Esophagus muscularis mucosa (tissue), 4 donors: Measurements from ENCODE around the gene OR13C2. TPM values are rescaled to one million over a fixed set of nuclear protein-coding genes. Genes with fewer than 3 reads are reported as not detected.

ENCODE experiments used
- DNase-seq: peaks from one replicate; pipeline ENCODE4 v3.0.0-alpha.2; 2017; ENCODE audit errors: extremely low spot score
- H3K27ac ChIP-seq, 4 donors: fragments of 200-600 bp; sonication (generic); replicated peaks in 1 of 4; 1 replicate in 3 of 4; 2 replicates in 1 of 4; pipeline ENCODE4 v1.5.1; 2016 to 2019; ENCODE audit warnings: mild to moderate bottlenecking in 1 of 4
- H3K27me3 ChIP-seq, 4 donors: fragments of 200-600 bp; sonication (generic); one replicate each; pipeline versions ENCODE4 v1.5.1 to v1.6.0; 2016 to 2019
- H3K36me3 ChIP-seq, 4 donors: fragments of 200-600 bp; sonication (generic); one replicate each; pipeline ENCODE4 v1.5.1; 2016 to 2019
- H3K4me1 ChIP-seq, 4 donors: fragments of 200-600 bp; sonication (generic); one replicate each; pipeline ENCODE4 v1.5.1; 2016 to 2019
- H3K4me3 ChIP-seq, 4 donors: fragments of 200-600 bp; sonication (generic); 1 replicate in 2 of 4; 2 replicates in 2 of 4; pipeline ENCODE4 v1.5.1; 2016 to 2019; ENCODE audit warnings: mild to moderate bottlenecking in 4 of 4, moderate library complexity in 1 of 4
- H3K9me3 ChIP-seq, 4 donors: fragments of 200-600 bp; sonication (generic); 1 replicate in 3 of 4; 2 replicates in 1 of 4; pipeline ENCODE4 v1.5.1; 2016 to 2019
- EP300 ChIP-seq: sonication (generic); formaldehyde crosslinking; IDR thresholded peaks from one replicate; pipeline ENCODE4 v1.6.1; 2017; ENCODE audit warnings: antibody characterized with exemption
- POLR2A ChIP-seq: fragments of 450-650 bp; IDR thresholded peaks from one replicate; pipeline ENCODE4 v1.6.1; 2017; ENCODE audit warnings: antibody characterized with exemption, moderate library complexity, mild to moderate bottlenecking, low read depth
- POLR2AphosphoS5 ChIP-seq, 2 donors: sonication (generic); formaldehyde crosslinking; IDR thresholded peaks; one replicate each; pipeline ENCODE4 v1.6.1; 2017; ENCODE audit warnings: antibody characterized with exemption in 2 of 2
- WGBS: methylation state at CpG from one replicate; pipeline ENCODE4 v1.1.5; 2018; 5-methylcytosine and 5-hydroxymethylcytosine counted together
- intact Hi-C: fragments of 100-400 bp; cut with DNase I; formaldehyde crosslinking; loops from one replicate; pipeline ENCODE4 v1.15.1; 2023
- total RNA-seq, 4 donors: library from RNA; depleted of rRNA; stranded (reverse); fragments of >200 nt; gene quantifications; one replicate each; pipeline versions ENCODE4 v1.1.0 to v1.2.1, GENCODE V29; 2016
- TF ChIP-seq, protein P1 (sequence below), 3 experiments: fragments of 200-600 bp in 2 of 3; fragments of 450-650 bp in 1 of 3; sonication (generic) in 2 of 3; IDR thresholded peaks; one replicate each; pipeline ENCODE4 v1.5.1; 2017 to 2019; ENCODE audit warnings: antibody characterized with exemption in 3 of 3, mild to moderate bottlenecking in 2 of 3, moderate library complexity in 1 of 3

The OR13C2 gene
- total RNA-seq, 4 donors from 2014 or later = 0.34 TPM; not detected in 3

GRCh38 chr9:104589626-104590025 lies 15.8 kb downstream of the OR13C2 start:
- intact Hi-C loops = no loop called here
- no peak for DNase-seq
- Histone ChIP-seq H3K4me1 (no peaks in the 10 kb centered on the region), H3K27me3 (no peaks in the 10 kb centered on the region), H3K27ac (no peak overlapping the region), H3K4me3 (no peak overlapping the region), H3K36me3 (no peaks in the 10 kb centered on the region), H3K9me3 (peaks cover 0 to 9% (median 3%) of the 10 kb centered on the region in 4 donors)
- WGBS = 0% methylated on average over 1 of the region's 1 CpG
- TF ChIP-seq POLR2AphosphoS5 (IDR thresholded peaks at IDR 0.05) = no peak

GRCh38 chr9:104586496-104587180 lies 18.8 kb downstream of the OR13C2 start:
- no peaks in the 10 kb centered on the region for H3K36me3 ChIP-seq
- no peaks in the 10 kb centered on the region for H3K27me3 ChIP-seq
- no peak for TF ChIP-seq POLR2A
- no peak for TF ChIP-seq EP300
- TF ChIP-seq, protein P1, sequence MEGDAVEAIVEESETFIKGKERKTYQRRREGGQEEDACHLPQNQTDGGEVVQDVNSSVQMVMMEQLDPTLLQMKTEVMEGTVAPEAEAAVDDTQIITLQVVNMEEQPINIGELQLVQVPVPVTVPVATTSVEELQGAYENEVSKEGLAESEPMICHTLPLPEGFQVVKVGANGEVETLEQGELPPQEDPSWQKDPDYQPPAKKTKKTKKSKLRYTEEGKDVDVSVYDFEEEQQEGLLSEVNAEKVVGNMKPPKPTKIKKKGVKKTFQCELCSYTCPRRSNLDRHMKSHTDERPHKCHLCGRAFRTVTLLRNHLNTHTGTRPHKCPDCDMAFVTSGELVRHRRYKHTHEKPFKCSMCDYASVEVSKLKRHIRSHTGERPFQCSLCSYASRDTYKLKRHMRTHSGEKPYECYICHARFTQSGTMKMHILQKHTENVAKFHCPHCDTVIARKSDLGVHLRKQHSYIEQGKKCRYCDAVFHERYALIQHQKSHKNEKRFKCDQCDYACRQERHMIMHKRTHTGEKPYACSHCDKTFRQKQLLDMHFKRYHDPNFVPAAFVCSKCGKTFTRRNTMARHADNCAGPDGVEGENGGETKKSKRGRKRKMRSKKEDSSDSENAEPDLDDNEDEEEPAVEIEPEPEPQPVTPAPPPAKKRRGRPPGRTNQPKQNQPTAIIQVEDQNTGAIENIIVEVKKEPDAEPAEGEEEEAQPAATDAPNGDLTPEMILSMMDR (IDR thresholded peaks at IDR 0.05) = no peak
- no peak for TF ChIP-seq POLR2AphosphoS5 (IDR thresholded peaks at IDR 0.05)
- intact Hi-C loops = no loop called here
- H3K4me1 ChIP-seq = no peaks in the 10 kb centered on the region
- no peak overlapping the region for H3K4me3 ChIP-seq
- DNase-seq = no peak
- H3K27ac ChIP-seq = no peak overlapping the region
- 0% methylated on average over 1 of the region's 1 CpG for WGBS
- H3K9me3 ChIP-seq = no peaks in the 10 kb centered on the region

GRCh38 chr9:104580562-104580961 lies 24.9 kb downstream of the OR13C2 start:
- H3K4me3 ChIP-seq = no peak overlapping the region
- H3K27ac ChIP-seq = no peak overlapping the region
- no peaks in the 10 kb centered on the region for H3K27me3 ChIP-seq
- H3K4me1 ChIP-seq = no peaks in the 10 kb centered on the region
- intact Hi-C loops = no loop called here
- no peaks in the 10 kb centered on the region for H3K9me3 ChIP-seq
- no peaks in the 10 kb centered on the region for H3K36me3 ChIP-seq
- DNase-seq = no peak
- TF ChIP-seq POLR2AphosphoS5 (IDR thresholded peaks at IDR 0.05) (no peak), POLR2A (no peak), EP300 (no peak)
- TF ChIP-seq, protein P1 (IDR thresholded peaks at IDR 0.05) = no peak
- WGBS = 75% methylated on average over 1 of the region's 1 CpG

- no peak for TF ChIP-seq POLR2AphosphoS5 (IDR thresholded peaks at IDR 0.05)
- no peak for TF ChIP-seq POLR2A
- TF ChIP-seq EP300 = no peak
- peaks cover 0 to 9% (median 6%) of the 10 kb centered on the region in 4 donors for H3K9me3 ChIP-seq
- no peaks in the 10 kb centered on the region for H3K27me3 ChIP-seq
- H3K4me1 ChIP-seq = no peaks in the 10 kb centered on the region
- DNase-seq = no peak
- intact Hi-C loops = no loop called here
- no peak overlapping the region for H3K4me3 ChIP-seq
- 84% methylated on average over 5 of the region's 5 CpGs for WGBS
- H3K36me3 ChIP-seq = no peaks in the 10 kb centered on the region
- no peak overlapping the region for H3K27ac ChIP-seq
These were observed 28.2 kb downstream of the OR13C2 start for GRCh38 chr9:104577263-104577662.

DNA sequence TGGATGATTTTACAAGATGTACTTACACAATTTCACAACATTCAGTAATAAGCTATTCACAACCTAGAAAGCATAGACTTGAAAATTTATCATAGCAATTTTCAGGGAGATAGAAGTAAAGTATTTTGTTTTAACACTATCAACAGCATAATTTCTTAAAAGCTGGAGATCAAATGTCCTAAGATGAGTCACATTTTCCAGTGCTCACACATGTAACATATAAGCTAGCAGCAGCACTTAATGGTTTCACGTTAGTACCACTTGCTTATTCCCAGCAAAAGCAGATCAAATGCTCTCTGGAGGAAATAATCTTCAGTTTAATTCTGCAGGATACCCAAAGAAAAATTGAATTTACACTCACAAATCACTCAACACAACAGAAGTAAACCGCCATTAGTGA lies 30.0 kb downstream of the OR13C2 start:
- DNase-seq = no peak
- intact Hi-C loops = no loop called here
- no peaks in the 10 kb centered on the region for H3K4me1 ChIP-seq
- H3K27ac ChIP-seq = no peak overlapping the region
- no peak for TF ChIP-seq EP300
- TF ChIP-seq, protein P1 (IDR thresholded peaks at IDR 0.05) = no peak
- TF ChIP-seq POLR2AphosphoS5 (IDR thresholded peaks at IDR 0.05) = no peak
- TF ChIP-seq POLR2A = no peak
- 74% methylated on average over 2 of the region's 2 CpGs for WGBS
- no peak overlapping the region for H3K4me3 ChIP-seq
- H3K27me3 ChIP-seq = no peaks in the 10 kb centered on the region
- no peaks in the 10 kb centered on the region for H3K36me3 ChIP-seq
- H3K9me3 ChIP-seq = peaks cover 0 to 15% (median 10%) of the 10 kb centered on the region in 4 donors

DNA sequence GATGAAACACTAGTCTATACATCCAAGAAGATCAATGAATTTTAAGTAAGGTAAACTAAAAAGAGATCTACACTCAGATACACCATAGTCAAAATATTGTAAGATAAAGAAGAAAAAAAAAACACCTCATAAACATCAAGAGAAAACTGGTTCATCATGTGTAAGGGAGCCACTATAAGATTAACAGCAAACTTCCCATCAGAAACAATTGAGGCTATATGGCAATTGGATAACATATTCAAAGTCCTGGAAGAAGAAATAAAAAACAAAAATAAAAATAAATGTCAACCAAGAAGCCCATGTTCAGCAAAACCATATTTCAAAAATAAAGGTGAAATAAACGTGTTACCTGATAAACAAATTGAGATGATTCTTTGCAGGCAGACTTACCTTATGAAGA lies 32.8 kb downstream of the OR13C2 start:
- Histone ChIP-seq H3K4me3 (no peak overlapping the region), H3K36me3 (no peaks in the 10 kb centered on the region), H3K4me1 (no peaks in the 10 kb centered on the region), H3K27me3 (no peaks in the 10 kb centered on the region), H3K27ac (no peak overlapping the region), H3K9me3 (peaks cover 0 to 15% (median 10%) of the 10 kb centered on the region in 4 donors)
- WGBS = 70% methylated on average over 1 of the region's 1 CpG
- intact Hi-C loops = no loop called here
- TF ChIP-seq POLR2AphosphoS5 (IDR thresholded peaks at IDR 0.05) (no peak), POLR2A (no peak), EP300 (no peak)
- TF ChIP-seq, protein P1 (IDR thresholded peaks at IDR 0.05) = no peak
- no peak for DNase-seq
